ENCODE results near the gene MOB2. TPM values are rescaled to one million over a fixed set of nuclear protein-coding genes. Genes with fewer than 3 reads are reported as not detected.

Gene MOB2
- total RNA-seq, 1 donor from 2014 or later = 29.0 TPM

GRCh38 chr11:1487091-1487850 is 692 bp upstream of the MOB2 start:
- Mint-ChIP-seq H3K36me3 (ENCODE audit: unreplicated experiment) (no peaks in the 10 kb centered on the region), H3K27me3 (ENCODE audit: unreplicated experiment) (peaks cover 4% of the 10 kb centered on the region), H3K27ac (ENCODE audit: unreplicated experiment) (peak overlapping the region; percentile 70), H3K9me3 (ENCODE audit: unreplicated experiment) (peaks cover 4% of the 10 kb centered on the region), H3K4me3 (ENCODE audit: unreplicated experiment) (peak overlapping the region; percentile 15), H3K4me1 (ENCODE audit: low read depth, unreplicated experiment) (peaks cover 18% of the 10 kb centered on the region)
- no peak for TF ChIP-seq CTCF (IDR thresholded peaks at IDR 0.05; ENCODE audit: partially characterized antibody, unreplicated experiment)
- DNase-seq = no peak

GRCh38 chr11:1485504-1485885 is 1.1 kb downstream of the MOB2 start:
- no peak for TF ChIP-seq CTCF (IDR thresholded peaks at IDR 0.05; ENCODE audit: partially characterized antibody, unreplicated experiment)
- H3K9me3 Mint-ChIP-seq (ENCODE audit: unreplicated experiment) = peaks cover 4% of the 10 kb centered on the region

GRCh38 chr11:1484695-1485503 is 1.7 kb downstream of the MOB2 start:
- Mint-ChIP-seq H3K36me3 (ENCODE audit: unreplicated experiment) (no peaks in the 10 kb centered on the region), H3K9me3 (ENCODE audit: unreplicated experiment) (peaks cover 4% of the 10 kb centered on the region), H3K4me1 (ENCODE audit: low read depth, unreplicated experiment) (peaks cover 18% of the 10 kb centered on the region), H3K27me3 (ENCODE audit: unreplicated experiment) (peaks cover 6% of the 10 kb centered on the region), H3K4me3 (ENCODE audit: unreplicated experiment) (no peak overlapping the region), H3K27ac (ENCODE audit: unreplicated experiment) (no peak overlapping the region)
- TF ChIP-seq CTCF (IDR thresholded peaks at IDR 0.05; ENCODE audit: partially characterized antibody, unreplicated experiment) = no peak
- DNase-seq = peak; percentile 39

More at GRCh38 chr11:1485504-1485885, 1.1 kb downstream of the MOB2 start:
- no peak for DNase-seq
- no peaks in the 10 kb centered on the region for H3K36me3 Mint-ChIP-seq (ENCODE audit: unreplicated experiment)
- peaks cover 4% of the 10 kb centered on the region for H3K27me3 Mint-ChIP-seq (ENCODE audit: unreplicated experiment)
- peaks cover 18% of the 10 kb centered on the region for H3K4me1 Mint-ChIP-seq (ENCODE audit: low read depth, unreplicated experiment)
- H3K27ac Mint-ChIP-seq (ENCODE audit: unreplicated experiment) = no peak overlapping the region
- no peak overlapping the region for H3K4me3 Mint-ChIP-seq (ENCODE audit: unreplicated experiment)

GRCh38 chr11:1484061-1484671 is 2.4 kb downstream of the MOB2 start:
- H3K4me3 Mint-ChIP-seq (ENCODE audit: unreplicated experiment) = no peak overlapping the region
- no peaks in the 10 kb centered on the region for H3K36me3 Mint-ChIP-seq (ENCODE audit: unreplicated experiment)
- no peak overlapping the region for H3K27ac Mint-ChIP-seq (ENCODE audit: unreplicated experiment)
- H3K4me1 Mint-ChIP-seq (ENCODE audit: low read depth, unreplicated experiment) = peaks cover 15% of the 10 kb centered on the region
- H3K27me3 Mint-ChIP-seq (ENCODE audit: unreplicated experiment) = peaks cover 3% of the 10 kb centered on the region
- H3K9me3 Mint-ChIP-seq (ENCODE audit: unreplicated experiment) = peaks cover 2% of the 10 kb centered on the region
- TF ChIP-seq CTCF (IDR thresholded peaks at IDR 0.05; ENCODE audit: partially characterized antibody, unreplicated experiment) = no peak
- no peak for DNase-seq

Measured in glutamatergic neuron (in vitro differentiated cells).